Erythroblast (primary cell): ENCODE results near the gene ZNF575.

ENCODE experiments used
- GATA1 ChIP-seq: IDR thresholded peaks from 2 replicates; pipeline ENCODE4 v1.6.1; 2011; ENCODE audit warnings: low read depth, mild to moderate bottlenecking, control low read depth, low read length, moderate library complexity
- POLR2A ChIP-seq: IDR thresholded peaks from 2 replicates; pipeline ENCODE4 v1.6.1; 2011; ENCODE audit warnings: mild to moderate bottlenecking, low read length

DNA sequence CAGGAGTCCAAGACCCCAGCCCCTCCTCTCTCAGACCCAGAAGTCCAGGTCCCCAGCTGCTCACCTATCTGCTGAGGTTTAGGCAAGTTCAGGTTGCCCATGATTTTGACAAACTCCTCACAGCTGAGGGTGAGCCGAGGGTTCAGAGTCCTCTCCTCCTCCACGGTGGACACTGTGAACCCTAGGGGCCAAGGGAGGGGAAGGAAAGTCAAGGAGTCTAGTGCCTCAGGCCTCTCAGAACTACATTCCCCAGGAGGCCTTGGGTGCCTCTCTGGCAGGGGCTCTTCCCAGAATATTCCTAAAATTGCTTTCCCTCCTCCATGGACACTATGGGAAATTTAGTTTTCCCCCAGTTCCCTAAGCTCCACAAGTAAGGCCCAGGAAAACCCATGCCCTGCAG, 25.1 kb upstream of the ZNF575 start:
- TF ChIP-seq POLR2A (no peak), GATA1 (no peak)
